Liver (tissue), 3 donors: ENCODE results near the gene ECHDC3.

ENCODE experiments used
- EGR1 ChIP-seq, 2 donors: IDR thresholded peaks; 2 replicates each; pipeline ENCODE4 v1.6.1; 2016 to 2018; ENCODE audit warnings: antibody characterized with exemption in 2 of 2, low read depth in 2 of 2
- GABPA ChIP-seq, 2 donors: IDR thresholded peaks in 1 of 2; conservative IDR thresholded peaks in 1 of 2; 2 replicates each; pipeline ENCODE4 v1.6.1; 2016; ENCODE audit warnings: antibody characterized with exemption in 2 of 2, mild to moderate bottlenecking in 1 of 2, moderate library complexity in 1 of 2
- JUND ChIP-seq, 2 donors: IDR thresholded peaks; 2 replicates each; pipeline ENCODE4 v1.6.1; 2016; ENCODE audit warnings: antibody characterized with exemption in 2 of 2
- RAD21 ChIP-seq, 2 donors: IDR thresholded peaks; 2 replicates each; pipeline ENCODE4 v1.6.1; 2016; ENCODE audit warnings: antibody characterized with exemption in 2 of 2, mild to moderate bottlenecking in 2 of 2
- TAF1 ChIP-seq: conservative IDR thresholded peaks from 2 replicates; pipeline ENCODE4 v1.6.1; 2016; ENCODE audit warnings: antibody characterized with exemption, mild to moderate bottlenecking
- YY1 ChIP-seq: IDR thresholded peaks from 2 replicates; pipeline ENCODE4 v1.6.1; 2016; ENCODE audit warnings: antibody characterized with exemption, mild to moderate bottlenecking
- TF ChIP-seq, protein P1 (sequence below): fragments of 150-350 bp; IDR thresholded peaks from 2 replicates; pipeline ENCODE4 v1.5.1; 2017; ENCODE audit warnings: improper control_type of control experiment, low read depth, low read length; ENCODE audit not compliant: missing input control
- TF ChIP-seq, protein P2 (sequence below): IDR thresholded peaks from 2 replicates; pipeline ENCODE4 v1.6.1; 2016; ENCODE audit warnings: antibody characterized with exemption, mild to moderate bottlenecking
- TF ChIP-seq, protein P3 (sequence below): IDR thresholded peaks from 2 replicates; pipeline ENCODE4 v1.6.1; 2016; ENCODE audit warnings: antibody characterized with exemption
- TF ChIP-seq, protein P4 (sequence below): IDR thresholded peaks from 2 replicates; pipeline ENCODE4 v1.6.1; 2016; ENCODE audit warnings: antibody characterized with exemption
- donor health status: healthy.
- donor health status: healthy.

DNA sequence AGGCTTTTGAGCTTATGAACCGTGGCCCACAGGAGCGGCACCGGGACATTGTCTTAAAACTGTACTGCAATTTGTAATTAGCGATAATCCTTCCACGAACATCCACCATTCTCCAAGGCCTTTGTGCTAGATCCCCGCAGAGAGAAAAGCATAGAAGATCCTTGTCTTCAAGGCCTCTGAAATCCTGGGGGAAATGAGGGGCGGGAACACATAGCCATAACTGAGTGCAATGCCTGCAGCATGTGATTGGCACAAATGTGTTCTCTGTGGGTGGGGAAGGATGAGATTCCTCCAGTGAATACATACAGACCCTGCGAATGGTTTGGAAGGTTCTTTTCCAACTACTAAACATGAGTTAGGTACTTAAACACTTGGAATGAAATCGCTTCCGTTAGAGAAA is 55.1 kb downstream of the ECHDC3 start:
- TF ChIP-seq, protein P1, sequence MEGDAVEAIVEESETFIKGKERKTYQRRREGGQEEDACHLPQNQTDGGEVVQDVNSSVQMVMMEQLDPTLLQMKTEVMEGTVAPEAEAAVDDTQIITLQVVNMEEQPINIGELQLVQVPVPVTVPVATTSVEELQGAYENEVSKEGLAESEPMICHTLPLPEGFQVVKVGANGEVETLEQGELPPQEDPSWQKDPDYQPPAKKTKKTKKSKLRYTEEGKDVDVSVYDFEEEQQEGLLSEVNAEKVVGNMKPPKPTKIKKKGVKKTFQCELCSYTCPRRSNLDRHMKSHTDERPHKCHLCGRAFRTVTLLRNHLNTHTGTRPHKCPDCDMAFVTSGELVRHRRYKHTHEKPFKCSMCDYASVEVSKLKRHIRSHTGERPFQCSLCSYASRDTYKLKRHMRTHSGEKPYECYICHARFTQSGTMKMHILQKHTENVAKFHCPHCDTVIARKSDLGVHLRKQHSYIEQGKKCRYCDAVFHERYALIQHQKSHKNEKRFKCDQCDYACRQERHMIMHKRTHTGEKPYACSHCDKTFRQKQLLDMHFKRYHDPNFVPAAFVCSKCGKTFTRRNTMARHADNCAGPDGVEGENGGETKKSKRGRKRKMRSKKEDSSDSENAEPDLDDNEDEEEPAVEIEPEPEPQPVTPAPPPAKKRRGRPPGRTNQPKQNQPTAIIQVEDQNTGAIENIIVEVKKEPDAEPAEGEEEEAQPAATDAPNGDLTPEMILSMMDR, result no peak
- no peak for TF ChIP-seq TAF1
- TF ChIP-seq EGR1 (IDR thresholded peaks at IDR 0.05; ENCODE audit: low read depth in 2 of 2), result no peak
- TF ChIP-seq, protein P2, sequence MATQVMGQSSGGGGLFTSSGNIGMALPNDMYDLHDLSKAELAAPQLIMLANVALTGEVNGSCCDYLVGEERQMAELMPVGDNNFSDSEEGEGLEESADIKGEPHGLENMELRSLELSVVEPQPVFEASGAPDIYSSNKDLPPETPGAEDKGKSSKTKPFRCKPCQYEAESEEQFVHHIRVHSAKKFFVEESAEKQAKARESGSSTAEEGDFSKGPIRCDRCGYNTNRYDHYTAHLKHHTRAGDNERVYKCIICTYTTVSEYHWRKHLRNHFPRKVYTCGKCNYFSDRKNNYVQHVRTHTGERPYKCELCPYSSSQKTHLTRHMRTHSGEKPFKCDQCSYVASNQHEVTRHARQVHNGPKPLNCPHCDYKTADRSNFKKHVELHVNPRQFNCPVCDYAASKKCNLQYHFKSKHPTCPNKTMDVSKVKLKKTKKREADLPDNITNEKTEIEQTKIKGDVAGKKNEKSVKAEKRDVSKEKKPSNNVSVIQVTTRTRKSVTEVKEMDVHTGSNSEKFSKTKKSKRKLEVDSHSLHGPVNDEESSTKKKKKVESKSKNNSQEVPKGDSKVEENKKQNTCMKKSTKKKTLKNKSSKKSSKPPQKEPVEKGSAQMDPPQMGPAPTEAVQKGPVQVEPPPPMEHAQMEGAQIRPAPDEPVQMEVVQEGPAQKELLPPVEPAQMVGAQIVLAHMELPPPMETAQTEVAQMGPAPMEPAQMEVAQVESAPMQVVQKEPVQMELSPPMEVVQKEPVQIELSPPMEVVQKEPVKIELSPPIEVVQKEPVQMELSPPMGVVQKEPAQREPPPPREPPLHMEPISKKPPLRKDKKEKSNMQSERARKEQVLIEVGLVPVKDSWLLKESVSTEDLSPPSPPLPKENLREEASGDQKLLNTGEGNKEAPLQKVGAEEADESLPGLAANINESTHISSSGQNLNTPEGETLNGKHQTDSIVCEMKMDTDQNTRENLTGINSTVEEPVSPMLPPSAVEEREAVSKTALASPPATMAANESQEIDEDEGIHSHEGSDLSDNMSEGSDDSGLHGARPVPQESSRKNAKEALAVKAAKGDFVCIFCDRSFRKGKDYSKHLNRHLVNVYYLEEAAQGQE, result no peak
- TF ChIP-seq JUND (IDR thresholded peaks at IDR 0.05), result no peak
- TF ChIP-seq RAD21 (IDR thresholded peaks at IDR 0.05), result no peak
- no peak for TF ChIP-seq GABPA (IDR thresholded peaks at IDR 0.05 in 1 of 2, conservative IDR thresholded peaks at IDR 0.05 in 1 of 2)
- TF ChIP-seq, protein P3, sequence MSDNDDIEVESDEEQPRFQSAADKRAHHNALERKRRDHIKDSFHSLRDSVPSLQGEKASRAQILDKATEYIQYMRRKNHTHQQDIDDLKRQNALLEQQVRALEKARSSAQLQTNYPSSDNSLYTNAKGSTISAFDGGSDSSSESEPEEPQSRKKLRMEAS, result no peak
- no peak for TF ChIP-seq YY1
- TF ChIP-seq, protein P4, sequence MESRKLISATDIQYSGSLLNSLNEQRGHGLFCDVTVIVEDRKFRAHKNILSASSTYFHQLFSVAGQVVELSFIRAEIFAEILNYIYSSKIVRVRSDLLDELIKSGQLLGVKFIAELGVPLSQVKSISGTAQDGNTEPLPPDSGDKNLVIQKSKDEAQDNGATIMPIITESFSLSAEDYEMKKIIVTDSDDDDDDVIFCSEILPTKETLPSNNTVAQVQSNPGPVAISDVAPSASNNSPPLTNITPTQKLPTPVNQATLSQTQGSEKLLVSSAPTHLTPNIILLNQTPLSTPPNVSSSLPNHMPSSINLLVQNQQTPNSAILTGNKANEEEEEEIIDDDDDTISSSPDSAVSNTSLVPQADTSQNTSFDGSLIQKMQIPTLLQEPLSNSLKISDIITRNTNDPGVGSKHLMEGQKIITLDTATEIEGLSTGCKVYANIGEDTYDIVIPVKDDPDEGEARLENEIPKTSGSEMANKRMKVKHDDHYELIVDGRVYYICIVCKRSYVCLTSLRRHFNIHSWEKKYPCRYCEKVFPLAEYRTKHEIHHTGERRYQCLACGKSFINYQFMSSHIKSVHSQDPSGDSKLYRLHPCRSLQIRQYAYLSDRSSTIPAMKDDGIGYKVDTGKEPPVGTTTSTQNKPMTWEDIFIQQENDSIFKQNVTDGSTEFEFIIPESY, result no peak
